Upper lobe of left lung (tissue), 4 donors: ENCODE results near the gene RAB6B.

Experiments
- POLR2A ChIP-seq, 4 donors: fragments of 450-650 bp; IDR thresholded peaks; one replicate each; pipeline ENCODE4 v1.5.1; 2016 to 2017; ENCODE audit warnings: antibody characterized with exemption in 4 of 4, mild to moderate bottlenecking in 2 of 4
- POLR2AphosphoS5 ChIP-seq, 2 donors: sonication (generic); formaldehyde crosslinking; IDR thresholded peaks; one replicate each; pipeline ENCODE4 v1.5.1; 2017; ENCODE audit warnings: antibody characterized with exemption in 2 of 2

- TF ChIP-seq POLR2AphosphoS5 (IDR thresholded peaks at IDR 0.05) = no peak
- TF ChIP-seq POLR2A (IDR thresholded peaks at IDR 0.05) = no peak
These were observed 103.4 kb downstream of the RAB6B start for GRCh38 chr3:133792171-133792763.
